Nephron (organoid): ENCODE measurements around the gene TMEM145.

Experiments
- H3K27ac Mint-ChIP-seq, 3 experiments: 2 replicates each; pipeline ENCODE4 v1.8.0; 2020; ENCODE audit warnings: mixed read lengths in 3 of 3, mild to moderate bottlenecking in 2 of 3, moderate library complexity in 1 of 3
- H3K27me3 Mint-ChIP-seq: 2 replicates; pipeline ENCODE4 v1.8.0; 2021; ENCODE audit warnings: low read depth, mild to moderate bottlenecking, moderate library complexity, mixed read lengths
- H3K36me3 Mint-ChIP-seq: 2 replicates; pipeline ENCODE4 v1.8.0; 2020; ENCODE audit warnings: low read depth, mixed read lengths
- H3K4me1 Mint-ChIP-seq: 2 replicates; pipeline ENCODE4 v1.8.0; 2020; ENCODE audit warnings: mixed read lengths
- H3K4me3 Mint-ChIP-seq, 3 experiments: 2 replicates each; pipeline ENCODE4 v1.8.0; 2020; ENCODE audit warnings: mild to moderate bottlenecking in 3 of 3, mixed read lengths in 3 of 3, moderate library complexity in 2 of 3
- H3K9me3 Mint-ChIP-seq: 2 replicates; pipeline ENCODE4 v1.8.0; 2020; ENCODE audit warnings: mixed read lengths
- TF ChIP-seq, protein P1 (sequence below), 3 experiments: fragments of 200-600 bp; sonication (generic); IDR thresholded peaks; one replicate each; pipeline ENCODE4 v1.5.0; 2021; ENCODE audit warnings: antibody characterized with exemption in 3 of 3; ENCODE audit not compliant: unreplicated experiment in 3 of 3

The TMEM145 gene

DNA sequence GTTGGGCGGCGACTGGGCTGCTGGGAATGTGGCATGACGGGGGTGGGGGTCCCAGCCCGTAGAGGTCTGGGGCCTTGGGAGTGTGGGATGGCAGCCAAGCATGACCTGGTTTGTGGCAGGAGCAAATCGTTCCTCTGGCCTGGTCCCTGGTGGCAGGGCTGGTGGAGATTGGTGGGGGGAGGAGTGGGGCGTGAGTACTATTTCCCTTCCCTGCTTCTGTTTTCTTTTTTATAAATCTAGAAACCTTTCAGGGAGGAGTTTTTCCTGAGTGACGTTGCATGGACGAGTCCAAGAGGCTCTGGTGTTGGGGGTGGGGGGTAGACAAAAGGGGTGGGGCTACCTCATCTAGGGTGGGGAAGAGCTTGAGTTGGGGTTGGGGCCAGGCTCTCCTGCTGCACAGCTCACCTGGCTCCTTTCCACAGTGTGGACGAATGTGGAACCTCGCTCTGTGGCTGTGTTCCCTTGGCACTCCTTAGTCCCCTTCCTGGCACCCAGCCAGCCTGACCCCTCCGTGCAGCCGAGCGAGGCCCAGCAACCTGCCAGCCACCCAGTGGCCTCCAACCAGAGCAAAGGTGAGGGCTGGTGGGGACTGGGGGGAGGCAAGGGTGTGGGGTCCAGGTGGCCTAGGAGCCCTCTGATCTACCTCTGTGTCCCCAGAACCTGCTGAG is 26.6 kb upstream of the TMEM145 start:
- Mint-ChIP-seq H3K36me3 (peaks cover 4% of the 10 kb centered on the region), H3K27ac (peak overlapping the region; percentile 89 to 98 (median 97))

DNA sequence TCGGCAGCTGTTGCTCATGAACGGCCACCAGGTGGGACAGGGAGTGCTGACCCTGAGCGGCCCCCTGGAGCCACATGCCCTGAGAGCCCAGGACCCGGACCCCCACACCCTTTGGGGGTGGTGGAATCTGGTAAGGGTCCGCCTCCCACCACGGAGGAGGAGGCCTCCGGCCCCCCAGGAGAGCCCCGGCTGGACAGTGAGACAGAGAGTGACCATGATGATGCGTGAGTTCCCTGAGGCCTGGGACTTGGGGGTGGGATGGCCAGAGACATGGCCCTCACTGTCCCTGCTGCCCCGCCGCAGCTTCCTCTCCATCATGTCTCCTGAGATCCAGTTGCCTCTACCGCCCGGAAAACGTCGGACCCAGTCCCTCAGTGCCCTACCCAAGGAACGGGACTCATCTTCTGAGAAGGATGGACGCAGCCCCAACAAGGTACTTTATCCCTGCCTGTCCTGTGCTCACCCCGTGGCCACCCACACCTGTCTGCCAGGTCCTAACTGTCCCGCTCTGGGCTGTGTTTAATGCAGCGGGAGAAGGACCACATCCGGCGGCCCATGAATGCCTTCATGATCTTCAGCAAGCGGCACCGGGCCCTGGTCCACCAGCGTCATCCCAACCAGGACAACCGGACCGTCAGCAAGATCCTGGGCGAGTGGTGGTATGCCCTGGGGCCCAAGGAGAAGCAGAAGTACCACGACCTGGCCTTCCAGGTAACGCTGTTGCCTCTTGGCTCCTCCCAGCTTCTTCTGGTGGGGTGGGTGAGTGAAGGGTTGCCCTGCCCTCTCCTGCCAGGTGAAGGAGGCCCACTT is 25.9 kb upstream of the TMEM145 start:
- Mint-ChIP-seq H3K36me3 (peaks cover 9% of the 10 kb centered on the region), H3K27me3 (peaks cover 4% of the 10 kb centered on the region), H3K27ac (peak overlapping the region in 1 of 3 experiments; percentile 98), H3K9me3 (no peaks in the 10 kb centered on the region), H3K4me1 (peaks cover 25% of the 10 kb centered on the region), H3K4me3 (peak overlapping the region; percentile 61 to 99 (median 69))
- TF ChIP-seq, protein P1, sequence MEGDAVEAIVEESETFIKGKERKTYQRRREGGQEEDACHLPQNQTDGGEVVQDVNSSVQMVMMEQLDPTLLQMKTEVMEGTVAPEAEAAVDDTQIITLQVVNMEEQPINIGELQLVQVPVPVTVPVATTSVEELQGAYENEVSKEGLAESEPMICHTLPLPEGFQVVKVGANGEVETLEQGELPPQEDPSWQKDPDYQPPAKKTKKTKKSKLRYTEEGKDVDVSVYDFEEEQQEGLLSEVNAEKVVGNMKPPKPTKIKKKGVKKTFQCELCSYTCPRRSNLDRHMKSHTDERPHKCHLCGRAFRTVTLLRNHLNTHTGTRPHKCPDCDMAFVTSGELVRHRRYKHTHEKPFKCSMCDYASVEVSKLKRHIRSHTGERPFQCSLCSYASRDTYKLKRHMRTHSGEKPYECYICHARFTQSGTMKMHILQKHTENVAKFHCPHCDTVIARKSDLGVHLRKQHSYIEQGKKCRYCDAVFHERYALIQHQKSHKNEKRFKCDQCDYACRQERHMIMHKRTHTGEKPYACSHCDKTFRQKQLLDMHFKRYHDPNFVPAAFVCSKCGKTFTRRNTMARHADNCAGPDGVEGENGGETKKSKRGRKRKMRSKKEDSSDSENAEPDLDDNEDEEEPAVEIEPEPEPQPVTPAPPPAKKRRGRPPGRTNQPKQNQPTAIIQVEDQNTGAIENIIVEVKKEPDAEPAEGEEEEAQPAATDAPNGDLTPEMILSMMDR (IDR thresholded peaks at IDR 0.05; ENCODE audit: unreplicated experiment in 3 of 3), result no peak

More for the DNA sequence above, 26.6 kb upstream of the TMEM145 start:
- TF ChIP-seq, protein P1 (IDR thresholded peaks at IDR 0.05; ENCODE audit: unreplicated experiment in 3 of 3), result no peak
- H3K4me3 Mint-ChIP-seq, result peak overlapping the region; percentile 94 to 99 (median 99)
- no peaks in the 10 kb centered on the region for H3K9me3 Mint-ChIP-seq
- H3K4me1 Mint-ChIP-seq, result peaks cover 20% of the 10 kb centered on the region
- peaks cover 4% of the 10 kb centered on the region for H3K27me3 Mint-ChIP-seq

DNA sequence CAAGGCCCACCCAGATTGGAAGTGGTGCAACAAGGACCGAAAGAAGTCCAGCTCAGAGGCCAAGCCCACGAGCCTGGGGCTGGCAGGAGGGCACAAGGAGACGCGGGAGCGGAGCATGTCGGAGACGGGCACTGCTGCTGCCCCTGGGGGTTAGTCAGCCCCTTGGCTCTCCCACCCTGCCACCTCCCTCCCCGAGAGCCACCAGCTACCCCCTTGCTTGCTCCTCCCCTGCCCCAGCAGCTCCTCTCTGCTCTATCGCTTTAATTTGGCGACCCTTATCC is 25.3 kb upstream of the TMEM145 start:
- H3K4me3 Mint-ChIP-seq, result no peak overlapping the region
- peak overlapping the region in 1 of 3 experiments; percentile 44 for H3K27ac Mint-ChIP-seq
- H3K9me3 Mint-ChIP-seq, result no peaks in the 10 kb centered on the region
- TF ChIP-seq, protein P1 (IDR thresholded peaks at IDR 0.05; ENCODE audit: unreplicated experiment in 3 of 3), result no peak
- peaks cover 4% of the 10 kb centered on the region for H3K27me3 Mint-ChIP-seq
- peaks cover 25% of the 10 kb centered on the region for H3K4me1 Mint-ChIP-seq
- peaks cover 9% of the 10 kb centered on the region for H3K36me3 Mint-ChIP-seq

DNA sequence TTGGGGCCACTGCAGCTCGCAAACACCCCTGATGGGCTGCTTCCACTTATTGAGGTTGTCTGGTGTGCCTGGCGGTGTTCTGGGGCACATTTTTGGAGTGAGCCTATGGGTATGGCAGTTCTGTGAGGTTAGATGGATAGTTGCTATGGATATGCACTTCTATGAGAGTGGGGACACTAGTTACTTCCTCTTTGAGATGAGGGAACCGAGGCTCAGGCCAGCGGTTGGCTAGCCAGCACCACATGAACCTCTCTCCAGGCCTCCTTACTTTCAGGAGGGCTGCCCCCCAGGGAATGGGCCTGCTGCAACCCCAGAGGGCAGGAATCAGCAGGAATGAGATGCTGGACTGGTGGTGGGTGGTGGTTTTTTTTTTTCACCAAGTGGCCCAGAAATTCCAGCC is 24.7 kb upstream of the TMEM145 start:
- Mint-ChIP-seq H3K9me3 (no peaks in the 10 kb centered on the region), H3K36me3 (peaks cover 13% of the 10 kb centered on the region), H3K27me3 (peaks cover 4% of the 10 kb centered on the region), H3K4me1 (peaks cover 29% of the 10 kb centered on the region), H3K4me3 (no peak overlapping the region), H3K27ac (peak overlapping the region in 1 of 3 experiments; percentile 66)
- TF ChIP-seq, protein P1 (IDR thresholded peaks at IDR 0.05; ENCODE audit: unreplicated experiment in 3 of 3), result no peak

DNA sequence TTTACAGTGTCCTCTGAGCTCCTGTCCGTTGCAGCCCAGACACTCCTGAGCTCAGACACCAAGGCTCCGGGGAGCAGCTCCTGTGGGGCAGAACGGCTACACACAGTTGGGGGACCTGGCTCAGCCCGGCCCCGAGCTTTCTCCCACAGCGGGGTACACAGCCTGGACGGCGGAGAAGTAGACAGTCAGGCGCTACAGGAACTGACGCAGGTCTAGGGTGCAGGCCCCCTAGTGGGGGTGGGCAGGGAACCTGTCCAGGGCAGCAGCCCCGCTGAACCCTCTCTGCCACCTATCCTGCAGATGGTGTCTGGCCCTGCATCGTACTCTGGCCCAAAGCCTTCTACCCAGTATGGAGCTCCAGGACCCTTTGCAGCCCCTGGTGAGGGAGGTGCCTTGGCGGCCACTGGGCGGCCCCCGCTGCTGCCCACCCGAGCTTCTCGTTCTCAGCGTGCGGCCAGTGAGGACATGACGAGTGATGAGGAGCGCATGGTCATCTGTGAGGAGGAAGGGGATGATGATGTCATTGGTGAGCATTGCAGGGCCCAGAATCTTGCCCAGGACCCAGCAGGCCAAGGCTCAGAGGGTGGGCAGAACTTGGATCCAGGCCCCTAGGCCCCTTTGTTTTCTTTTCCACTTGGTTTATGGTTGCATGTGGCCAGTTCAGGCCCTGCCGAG is 24.1 kb upstream of the TMEM145 start:
- Mint-ChIP-seq H3K36me3 (peaks cover 18% of the 10 kb centered on the region), H3K9me3 (no peaks in the 10 kb centered on the region), H3K27me3 (peaks cover 4% of the 10 kb centered on the region), H3K4me3 (no peak overlapping the region), H3K27ac (no peak overlapping the region), H3K4me1 (peaks cover 30% of the 10 kb centered on the region)
- TF ChIP-seq, protein P1 (IDR thresholded peaks at IDR 0.05; ENCODE audit: unreplicated experiment in 3 of 3), result no peak
